ENCODE results near the gene NENF.
"Not testable (repeated sequence)": the region's sequence is repeated elsewhere in the genome, so short reads cannot be mapped to it uniquely, and the experiment has no call there.

NENF gene

GRCh38 chr1:212471891-212472675 is 39.4 kb downstream of the NENF start:
- no peak overlapping the region for H3K9ac ChIP-seq (ENCODE audit: low read depth in 1 of 2, low read length in 2 of 2)
- no peaks in the 10 kb centered on the region for H3K36me3 ChIP-seq (ENCODE audit: control insufficient read depth in 1 of 2, insufficient read depth in 2 of 2, low read length in 2 of 2)
- H3K4me3 ChIP-seq (ENCODE audit: low read depth in 1 of 2, low read length in 2 of 2), result no peak overlapping the region
- H3K27ac ChIP-seq (ENCODE audit: low read depth, low read length), result no peak overlapping the region
- no peaks in the 10 kb centered on the region for H3K9me3 ChIP-seq (ENCODE audit: control insufficient read depth in 1 of 2, low read length in 2 of 2)
- H3K27me3 ChIP-seq (ENCODE audit: control insufficient read depth in 1 of 2, insufficient read depth in 2 of 2, low read length in 2 of 2), result no peaks in the 10 kb centered on the region
- H3K4me1 ChIP-seq (ENCODE audit: control insufficient read depth in 1 of 2, insufficient read depth in 2 of 2, low read length in 2 of 2), result no peaks in the 10 kb centered on the region

GRCh38 chr1:212473729-212474128 is 41.0 kb downstream of the NENF start:
- Histone ChIP-seq H3K9me3 (ENCODE audit: control insufficient read depth in 1 of 2, low read length in 2 of 2) (no peaks in the 10 kb centered on the region), H3K27ac (ENCODE audit: low read depth, low read length) (no peak overlapping the region), H3K9ac (ENCODE audit: low read depth in 1 of 2, low read length in 2 of 2) (no peak overlapping the region), H3K4me3 (ENCODE audit: low read depth in 1 of 2, low read length in 2 of 2) (no peak overlapping the region), H3K4me1 (ENCODE audit: control insufficient read depth in 1 of 2, insufficient read depth in 2 of 2, low read length in 2 of 2) (peaks cover 8 to 11% of the 10 kb centered on the region in 2 donors), H3K36me3 (ENCODE audit: control insufficient read depth in 1 of 2, insufficient read depth in 2 of 2, low read length in 2 of 2) (no peaks in the 10 kb centered on the region), H3K27me3 (ENCODE audit: control insufficient read depth in 1 of 2, insufficient read depth in 2 of 2, low read length in 2 of 2) (no peaks in the 10 kb centered on the region)

- Histone ChIP-seq H3K4me1 (ENCODE audit: control insufficient read depth in 1 of 2, insufficient read depth in 2 of 2, low read length in 2 of 2) (peaks cover 8 to 11% of the 10 kb centered on the region in 2 donors), H3K27me3 (ENCODE audit: control insufficient read depth in 1 of 2, insufficient read depth in 2 of 2, low read length in 2 of 2) (no peaks in the 10 kb centered on the region), H3K9me3 (ENCODE audit: control insufficient read depth in 1 of 2, low read length in 2 of 2) (no peaks in the 10 kb centered on the region), H3K27ac (ENCODE audit: low read depth, low read length) (no peak overlapping the region), H3K36me3 (ENCODE audit: control insufficient read depth in 1 of 2, insufficient read depth in 2 of 2, low read length in 2 of 2) (no peaks in the 10 kb centered on the region), H3K4me3 (ENCODE audit: low read depth in 1 of 2, low read length in 2 of 2) (no peak overlapping the region), H3K9ac (ENCODE audit: low read depth in 1 of 2, low read length in 2 of 2) (no peak overlapping the region)
Observed at GRCh38 chr1:212475151-212475550, 42.4 kb downstream of the NENF start.

- not testable (repeated sequence) for H3K27me3 ChIP-seq (ENCODE audit: control insufficient read depth in 1 of 2, insufficient read depth in 2 of 2, low read length in 2 of 2); H3K9ac ChIP-seq (ENCODE audit: low read depth in 1 of 2, low read length in 2 of 2); H3K27ac ChIP-seq (ENCODE audit: low read depth, low read length)
Observed at GRCh38 chr1:212475831-212476230, 43.1 kb downstream of the NENF start.

GRCh38 chr1:212477014-212477679 is 44.4 kb downstream of the NENF start:
- no peak overlapping the region for H3K27ac ChIP-seq (ENCODE audit: low read depth, low read length)
- H3K9me3 ChIP-seq (ENCODE audit: control insufficient read depth in 1 of 2, low read length in 2 of 2), result no peaks in the 10 kb centered on the region
- no peak overlapping the region for H3K4me3 ChIP-seq (ENCODE audit: low read depth in 1 of 2, low read length in 2 of 2)
- H3K4me1 ChIP-seq (ENCODE audit: control insufficient read depth in 1 of 2, insufficient read depth in 2 of 2, low read length in 2 of 2), result peaks cover 9 to 13% of the 10 kb centered on the region in 2 donors
- no peaks in the 10 kb centered on the region for H3K27me3 ChIP-seq (ENCODE audit: control insufficient read depth in 1 of 2, insufficient read depth in 2 of 2, low read length in 2 of 2)
- no peak overlapping the region for H3K9ac ChIP-seq (ENCODE audit: low read depth in 1 of 2, low read length in 2 of 2)
- H3K36me3 ChIP-seq (ENCODE audit: control insufficient read depth in 1 of 2, insufficient read depth in 2 of 2, low read length in 2 of 2), result no peaks in the 10 kb centered on the region

More at GRCh38 chr1:212475831-212476230, 43.1 kb downstream of the NENF start:
- not testable (repeated sequence) for H3K36me3 ChIP-seq (ENCODE audit: control insufficient read depth in 1 of 2, insufficient read depth in 2 of 2, low read length in 2 of 2); H3K9me3 ChIP-seq (ENCODE audit: control insufficient read depth in 1 of 2, low read length in 2 of 2); H3K4me3 ChIP-seq (ENCODE audit: low read depth in 1 of 2, low read length in 2 of 2)
- H3K4me1 ChIP-seq (ENCODE audit: control insufficient read depth in 1 of 2, insufficient read depth in 2 of 2, low read length in 2 of 2), result peaks cover 8 to 11% of the 10 kb centered on the region in 2 donors

GRCh38 chr1:212477680-212478466 is 45.2 kb downstream of the NENF start:
- Histone ChIP-seq H3K36me3 (ENCODE audit: control insufficient read depth in 1 of 2, insufficient read depth in 2 of 2, low read length in 2 of 2) (no peaks in the 10 kb centered on the region), H3K27ac (ENCODE audit: low read depth, low read length) (no peak overlapping the region), H3K9ac (ENCODE audit: low read depth in 1 of 2, low read length in 2 of 2) (no peak overlapping the region), H3K4me1 (ENCODE audit: control insufficient read depth in 1 of 2, insufficient read depth in 2 of 2, low read length in 2 of 2) (peaks cover 17 to 20% of the 10 kb centered on the region in 2 donors), H3K4me3 (ENCODE audit: low read depth in 1 of 2, low read length in 2 of 2) (no peak overlapping the region), H3K27me3 (ENCODE audit: control insufficient read depth in 1 of 2, insufficient read depth in 2 of 2, low read length in 2 of 2) (no peaks in the 10 kb centered on the region), H3K9me3 (ENCODE audit: control insufficient read depth in 1 of 2, low read length in 2 of 2) (no peaks in the 10 kb centered on the region)

- no peak overlapping the region for H3K4me3 ChIP-seq (ENCODE audit: low read depth in 1 of 2, low read length in 2 of 2)
- H3K36me3 ChIP-seq (ENCODE audit: control insufficient read depth in 1 of 2, insufficient read depth in 2 of 2, low read length in 2 of 2), result no peaks in the 10 kb centered on the region
- H3K4me1 ChIP-seq (ENCODE audit: control insufficient read depth in 1 of 2, insufficient read depth in 2 of 2, low read length in 2 of 2), result peaks cover 21 to 22% of the 10 kb centered on the region in 2 donors
- no peaks in the 10 kb centered on the region for H3K9me3 ChIP-seq (ENCODE audit: control insufficient read depth in 1 of 2, low read length in 2 of 2)
- H3K27ac ChIP-seq (ENCODE audit: low read depth, low read length), result no peak overlapping the region
- no peak overlapping the region for H3K9ac ChIP-seq (ENCODE audit: low read depth in 1 of 2, low read length in 2 of 2)
- H3K27me3 ChIP-seq (ENCODE audit: control insufficient read depth in 1 of 2, insufficient read depth in 2 of 2, low read length in 2 of 2), result no peaks in the 10 kb centered on the region
Observed at GRCh38 chr1:212478467-212479025, 45.8 kb downstream of the NENF start.

- Histone ChIP-seq H3K36me3 (ENCODE audit: control insufficient read depth in 1 of 2, insufficient read depth in 2 of 2, low read length in 2 of 2) (no peaks in the 10 kb centered on the region), H3K4me3 (ENCODE audit: low read depth in 1 of 2, low read length in 2 of 2) (no peak overlapping the region), H3K4me1 (ENCODE audit: control insufficient read depth in 1 of 2, insufficient read depth in 2 of 2, low read length in 2 of 2) (peaks cover 21 to 22% of the 10 kb centered on the region in 2 donors), H3K9me3 (ENCODE audit: control insufficient read depth in 1 of 2, low read length in 2 of 2) (no peaks in the 10 kb centered on the region), H3K27ac (ENCODE audit: low read depth, low read length) (no peak overlapping the region), H3K27me3 (ENCODE audit: control insufficient read depth in 1 of 2, insufficient read depth in 2 of 2, low read length in 2 of 2) (no peaks in the 10 kb centered on the region), H3K9ac (ENCODE audit: low read depth in 1 of 2, low read length in 2 of 2) (no peak overlapping the region)
Observed at GRCh38 chr1:212479188-212479587, 46.5 kb downstream of the NENF start.

GRCh38 chr1:212480711-212481437 is 48.2 kb downstream of the NENF start:
- H3K4me3 ChIP-seq (ENCODE audit: low read depth in 1 of 2, low read length in 2 of 2); H3K36me3 ChIP-seq (ENCODE audit: control insufficient read depth in 1 of 2, insufficient read depth in 2 of 2, low read length in 2 of 2); H3K9ac ChIP-seq (ENCODE audit: low read depth in 1 of 2, low read length in 2 of 2); H3K27ac ChIP-seq (ENCODE audit: low read depth, low read length); H3K27me3 ChIP-seq (ENCODE audit: control insufficient read depth in 1 of 2, insufficient read depth in 2 of 2, low read length in 2 of 2); H3K9me3 ChIP-seq (ENCODE audit: control insufficient read depth in 1 of 2, low read length in 2 of 2): not testable (repeated sequence)
- H3K4me1 ChIP-seq (ENCODE audit: control insufficient read depth in 1 of 2, insufficient read depth in 2 of 2, low read length in 2 of 2), result peaks cover 25% of the 10 kb centered on the region in 2 donors
